GM08714 (cell line): ENCODE data around the gene PIK3R2.
"Not testable (repeated sequence)": the region's sequence is repeated elsewhere in the genome, so short reads cannot be mapped to it uniquely, and the experiment has no call there.

Experiments
- H3K4me3 ChIP-seq: fragments of 200-500 bp; sonication (Bioruptor generic); 2 replicates; pipeline ENCODE4 v1.5.1; 2014; ENCODE audit warnings: mild to moderate bottlenecking, low read length, inconsistent platforms
- ZNF274 ChIP-seq: IDR thresholded peaks from 2 replicates; pipeline ENCODE4 v1.6.1; 2012; ENCODE audit warnings: mild to moderate bottlenecking, low read depth, low read length

PIK3R2 gene

GRCh38 chr19:18203863-18204393 is 51.0 kb downstream of the PIK3R2 start, which contains the start of gene RAB3A:
Gene RAB3A (minus strand): TSS chr19:18204042. CDS start chr19:18202740, 1,302 bp downstream.
- TF ChIP-seq ZNF274 = no peak

GRCh38 chr19:18204394-18205199 is 51.6 kb downstream of the PIK3R2 start:
- H3K4me3 ChIP-seq = peak overlapping the region; percentile 56

More at GRCh38 chr19:18203863-18204393, 51.0 kb downstream of the PIK3R2 start, which contains the start of gene RAB3A:
- H3K4me3 ChIP-seq = peak within 1 kb of the TSS; percentile 65

GRCh38 chr19:18205200-18205892 is 52.4 kb downstream of the PIK3R2 start:
- no peak for TF ChIP-seq ZNF274
- H3K4me3 ChIP-seq = peak overlapping the region; percentile 56

More at GRCh38 chr19:18204394-18205199, 51.6 kb downstream of the PIK3R2 start:
- no peak for TF ChIP-seq ZNF274

- H3K4me3 ChIP-seq = no peak overlapping the region
These were observed 53.1 kb downstream of the PIK3R2 start for GRCh38 chr19:18206018-18206417.

GRCh38 chr19:18208098-18208951 is 55.4 kb downstream of the PIK3R2 start:
- no peak overlapping the region for H3K4me3 ChIP-seq
- no peak for TF ChIP-seq ZNF274

More at GRCh38 chr19:18206018-18206417, 53.1 kb downstream of the PIK3R2 start:
- TF ChIP-seq ZNF274 = no peak

DNA sequence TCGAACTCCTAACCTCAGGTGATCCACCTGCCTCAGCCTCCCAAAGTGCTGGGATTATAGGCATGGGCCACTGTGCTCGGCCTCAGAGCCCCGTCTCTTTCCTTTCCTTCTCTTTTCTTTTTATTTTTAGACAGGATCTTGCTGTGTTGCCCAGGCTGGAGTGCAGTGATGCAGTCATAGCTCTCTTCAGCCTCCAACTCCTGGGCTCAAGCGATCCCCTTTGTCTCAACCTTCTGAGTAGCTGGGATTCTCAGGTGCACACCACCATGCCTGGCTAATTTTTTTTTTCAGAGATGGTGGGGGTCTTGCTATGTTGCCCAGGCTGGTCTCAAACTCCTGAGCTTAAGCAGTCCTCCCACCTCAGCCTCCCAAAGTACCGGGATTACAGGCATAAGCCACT is 56.9 kb downstream of the PIK3R2 start:
- H3K4me3 ChIP-seq = not testable (repeated sequence)

- no peak overlapping the region for H3K4me3 ChIP-seq
- TF ChIP-seq ZNF274 = no peak
These were observed 58.7 kb downstream of the PIK3R2 start for GRCh38 chr19:18211683-18212082.

DNA sequence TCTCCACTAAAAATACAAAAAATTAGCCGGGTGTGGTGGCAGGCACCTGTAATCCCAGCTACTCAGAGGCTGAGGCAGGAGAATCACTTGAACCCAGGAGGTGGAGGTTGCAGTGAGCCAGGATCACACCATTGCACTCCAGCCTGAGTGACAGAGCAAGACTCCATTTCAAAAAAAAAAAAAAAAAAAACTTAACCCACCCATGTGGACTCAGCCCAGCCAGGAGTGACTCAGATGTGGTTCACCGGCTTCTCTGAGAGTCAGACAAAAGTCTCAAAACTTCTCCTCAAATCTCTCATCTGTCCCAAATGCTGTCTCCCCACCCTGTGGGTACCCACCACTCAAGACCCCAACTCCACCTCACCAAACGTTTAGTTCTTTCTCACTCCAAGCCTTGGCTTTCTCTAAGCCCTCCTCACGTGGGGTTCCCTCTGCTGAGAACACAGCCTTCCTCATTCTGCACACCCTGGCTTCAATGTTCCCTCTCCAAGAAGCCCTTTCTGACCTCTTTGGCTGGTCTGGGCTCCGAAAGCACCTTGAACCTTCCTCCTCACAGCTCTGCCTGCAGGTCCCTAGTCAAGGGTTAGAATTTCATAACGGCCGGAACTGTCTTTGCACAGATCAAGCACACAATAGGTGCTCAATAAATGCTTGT is 61.9 kb downstream of the PIK3R2 start:
- TF ChIP-seq ZNF274 = no peak
- no peak overlapping the region for H3K4me3 ChIP-seq

DNA sequence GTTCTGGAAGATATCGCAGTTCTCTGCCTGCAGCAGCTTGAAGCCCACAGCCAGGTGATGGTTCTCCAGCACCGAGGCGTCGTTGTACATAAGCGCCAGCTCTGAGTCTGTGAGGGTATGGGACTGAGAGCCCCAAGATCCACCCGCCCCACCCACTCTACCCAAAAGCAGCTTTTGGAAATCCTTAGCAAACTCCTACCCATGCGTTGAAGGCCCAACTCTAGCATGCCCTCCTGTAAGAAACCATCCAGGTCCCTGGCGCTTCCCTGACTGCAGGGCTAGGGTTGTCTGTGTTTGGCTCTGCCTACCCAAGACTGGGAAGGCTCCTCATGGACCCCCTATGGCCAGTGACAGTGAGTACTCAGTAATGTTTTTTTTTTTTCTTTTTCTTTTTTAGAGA is 63.8 kb downstream of the PIK3R2 start:
- H3K4me3 ChIP-seq = no peak overlapping the region
- TF ChIP-seq ZNF274 = no peak

DNA sequence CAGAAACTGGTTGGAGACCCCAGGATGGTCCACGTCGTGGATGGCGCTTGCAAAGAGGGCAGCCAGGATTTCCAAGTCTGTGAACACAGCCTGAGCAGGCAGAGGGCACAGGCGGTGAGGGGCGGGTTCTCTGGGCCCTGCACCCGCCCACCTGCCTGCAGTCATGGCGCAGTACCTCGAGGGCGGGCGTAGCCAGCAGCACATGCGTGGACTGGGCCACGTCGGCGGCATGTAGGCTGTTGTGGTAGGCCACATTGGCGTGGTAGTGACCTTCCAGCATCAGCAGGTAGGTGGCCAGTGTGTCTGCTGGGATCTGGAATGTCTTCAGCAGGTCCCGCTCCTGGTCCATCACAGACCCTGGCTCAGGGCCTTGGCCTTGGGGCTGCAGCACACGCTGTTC is 65.2 kb downstream of the PIK3R2 start:
- no peak for TF ChIP-seq ZNF274
- H3K4me3 ChIP-seq = no peak overlapping the region

GRCh38 chr19:18218600-18218999 is 65.6 kb downstream of the PIK3R2 start:
- no peak for TF ChIP-seq ZNF274
- H3K4me3 ChIP-seq = no peak overlapping the region
